Measurements from ENCODE around the gene PHYHD1. TPM values are rescaled to one million over a fixed set of nuclear protein-coding genes. Genes with fewer than 3 reads are reported as not detected.

PHYHD1 gene
- under 1 TPM; 0.47 to 0.63 TPM for total RNA-seq

DNA sequence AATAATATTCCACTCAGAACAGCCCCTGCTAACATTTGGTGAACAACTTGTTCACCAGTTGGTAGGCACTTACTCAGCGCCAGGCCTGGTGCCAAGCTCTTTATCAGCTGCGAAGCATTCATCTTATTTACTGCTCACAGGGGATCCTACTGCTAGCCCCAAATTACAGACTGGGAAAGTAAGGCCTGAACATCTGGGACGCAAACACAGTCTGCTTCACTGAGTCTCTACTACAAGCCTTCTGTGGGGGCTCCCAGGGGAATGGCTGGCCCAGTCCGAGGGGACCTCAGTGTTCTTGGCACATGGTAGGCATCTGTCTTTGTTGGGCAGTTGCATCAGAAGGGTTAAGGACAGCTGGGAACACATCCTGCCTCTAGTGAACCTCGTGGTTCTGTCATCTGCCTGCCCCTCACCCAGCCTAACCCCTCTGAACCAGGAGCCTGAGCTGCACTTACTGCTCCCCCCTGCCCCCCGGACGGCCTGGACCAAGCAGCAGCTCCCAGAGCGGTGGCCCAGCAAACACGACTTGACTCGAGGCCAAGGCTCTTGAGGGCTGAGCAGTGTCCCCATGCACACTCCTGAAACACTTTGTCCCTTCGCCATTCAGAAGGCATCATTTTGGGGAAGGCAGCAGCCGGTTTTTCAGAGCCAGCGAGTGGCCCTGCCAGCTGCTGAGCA, at the start of gene PHYHD1:
Gene PHYHD1 (plus strand): TSS at position 602 of the 678 bp plus-strand sequence. CDS start 1,342 bp downstream, outside the sequence.
- Mint-ChIP-seq H3K27ac (no peak within 1 kb of the TSS), H3K9me3 (ENCODE audit: low read depth) (no peaks in the 10 kb centered on the region), H3K27me3 (no peaks in the 10 kb centered on the region), H3K4me1 (peaks cover 4% of the 10 kb centered on the region), H3K36me3 (peaks cover 6% of the 10 kb centered on the region), H3K4me3 (no peak within 1 kb of the TSS)
- no peak for ATAC-seq
- DNase-seq, result no peak
- CTCF ChIA-PET, result interaction anchor here (0.8 to 2.8 kb wide), 3 partner anchors 10 to 102 kb away, joined by 3 to 10 read pairs (median 3); partner anchors contain the start of gene ENDOG

GRCh38 chr9:128877852-128878251, 42.9 kb upstream of the PHYHD1 start:
- H3K9me3 Mint-ChIP-seq (ENCODE audit: low read depth), result no peaks in the 10 kb centered on the region
- no peak overlapping the region for H3K27ac Mint-ChIP-seq
- H3K4me3 Mint-ChIP-seq, result no peak overlapping the region
- ATAC-seq (no peak), DNase-seq (no peak)
- peaks cover 17% of the 10 kb centered on the region for H3K4me1 Mint-ChIP-seq
- no peaks in the 10 kb centered on the region for H3K27me3 Mint-ChIP-seq
- peaks cover 1% of the 10 kb centered on the region for H3K36me3 Mint-ChIP-seq
- CTCF ChIA-PET, result interaction anchor here (1.1 to 5.2 kb wide), 7 partner anchors 11 to 59 kb away, joined by 3 to 31 read pairs (median 3); partner anchors contain the start of gene ENDOG

GRCh38 chr9:128881884-128882676, 38.7 kb upstream of the PHYHD1 start, which contains the start of the genes KYAT1 and LRRC8A:
TSS of gene KYAT1 (minus strand) at chr9:128881950. CDS start at chr9:128845405, 36,545 bp downstream.
TSS of gene LRRC8A (plus strand) at chr9:128882133. CDS start at chr9:128907165, 25,032 bp downstream.
- H3K36me3 Mint-ChIP-seq, result peaks cover 8% of the 10 kb centered on the region
- CTCF ChIA-PET, result interaction anchor here (0.8 to 3.5 kb wide), 11 partner anchors 10 to 180 kb away, joined by 3 to 23 read pairs (median 4); partner anchors contain the start of genes ENDOG and PKN3
- H3K9me3 Mint-ChIP-seq (ENCODE audit: low read depth), result no peaks in the 10 kb centered on the region
- DNase-seq, result peak; percentile 99
- peaks cover 48% of the 10 kb centered on the region for H3K4me1 Mint-ChIP-seq
- ATAC-seq, result peak; percentile 96
- peak within 1 kb of the TSS; percentile 90 for H3K4me3 Mint-ChIP-seq
- H3K27ac Mint-ChIP-seq, result peak within 1 kb of the TSS; percentile 89
- H3K27me3 Mint-ChIP-seq, result no peaks in the 10 kb centered on the region

DNA sequence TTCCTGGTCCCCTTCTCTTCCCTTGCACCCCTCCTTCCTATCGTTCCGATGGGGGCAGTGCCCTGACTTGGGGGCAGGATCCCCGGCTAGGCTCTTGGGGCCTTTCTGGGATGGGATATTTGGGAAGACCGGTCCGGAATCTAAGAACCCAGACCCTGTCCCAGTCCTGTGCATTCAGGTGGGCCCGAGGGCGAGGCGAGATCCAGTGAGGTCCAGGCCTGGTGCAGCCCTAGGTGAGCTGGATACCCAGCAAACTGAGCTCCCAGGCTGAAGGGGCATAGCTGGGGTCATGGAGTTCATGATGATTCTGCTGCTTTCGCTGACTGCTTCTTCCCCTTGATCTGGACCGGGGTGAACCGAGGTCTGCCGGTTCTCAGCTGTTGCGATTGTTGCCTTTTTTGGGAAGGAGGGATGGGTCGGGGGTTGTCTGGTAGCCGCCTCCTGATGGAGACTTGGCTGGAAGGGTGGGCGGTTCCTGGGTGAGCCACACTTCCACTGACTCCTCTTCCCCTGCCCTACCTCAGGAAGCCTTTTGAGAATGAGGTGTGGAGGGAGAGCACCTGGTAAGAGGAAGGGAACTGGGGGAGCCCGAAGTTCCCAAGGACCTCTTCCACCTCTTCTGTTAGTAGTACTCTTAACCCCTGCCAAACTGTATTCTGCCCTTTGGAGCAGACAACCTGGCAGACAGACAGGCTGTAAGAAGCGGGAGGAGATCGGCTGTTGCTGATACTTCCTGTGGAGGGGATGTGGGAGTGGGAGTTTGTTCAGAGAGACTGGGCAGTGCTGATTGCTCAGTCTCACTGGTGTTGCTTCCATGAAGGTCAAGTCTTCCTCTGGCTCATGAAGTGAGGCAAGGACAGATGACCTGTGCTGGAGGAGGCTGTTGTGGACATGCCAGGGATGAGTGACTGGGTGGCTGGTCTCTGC, 37.8 kb upstream of the PHYHD1 start:
- H3K4me3 Mint-ChIP-seq, result peak overlapping the region; percentile 90
- ATAC-seq (no peak), DNase-seq (peak; percentile 47)
- H3K36me3 Mint-ChIP-seq, result peaks cover 11% of the 10 kb centered on the region
- H3K27me3 Mint-ChIP-seq, result no peaks in the 10 kb centered on the region
- no peaks in the 10 kb centered on the region for H3K9me3 Mint-ChIP-seq (ENCODE audit: low read depth)
- H3K4me1 Mint-ChIP-seq, result peaks cover 48% of the 10 kb centered on the region
- CTCF ChIA-PET, result interaction anchor here (1.1 to 3.5 kb wide), 7 partner anchors 11 to 65 kb away, joined by 3 to 23 read pairs (median 8); partner anchors contain the start of gene ENDOG
- peak overlapping the region; percentile 89 for H3K27ac Mint-ChIP-seq

DNA sequence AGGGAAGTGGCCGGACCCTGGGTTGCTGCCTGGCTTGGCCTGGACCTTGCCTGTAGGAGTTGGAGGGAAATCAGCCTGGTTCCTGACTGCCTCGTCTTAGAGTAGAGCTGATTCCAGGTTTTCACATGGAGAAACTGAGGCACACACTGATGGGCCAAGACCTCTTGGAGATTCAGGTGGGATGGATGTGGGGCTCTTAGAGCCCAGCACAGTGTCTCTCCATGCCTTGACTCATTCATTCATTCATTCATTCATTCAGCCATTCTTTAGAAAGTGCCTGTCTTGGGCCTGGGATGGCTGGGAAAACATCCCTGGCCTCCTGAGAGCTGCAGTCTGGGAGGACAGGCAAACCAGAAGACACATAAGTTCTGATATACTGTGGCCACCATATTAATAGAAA, 36.6 kb upstream of the PHYHD1 start:
- ATAC-seq, result no peak
- no peak for DNase-seq
- Mint-ChIP-seq H3K27ac (peak overlapping the region; percentile 36), H3K4me1 (peaks cover 54% of the 10 kb centered on the region), H3K9me3 (ENCODE audit: low read depth) (no peaks in the 10 kb centered on the region), H3K36me3 (peaks cover 16% of the 10 kb centered on the region), H3K27me3 (no peaks in the 10 kb centered on the region), H3K4me3 (peak overlapping the region; percentile 90)
- CTCF ChIA-PET, result interaction anchor here (0.6 to 3.5 kb wide), 4 partner anchors 9 to 44 kb away, joined by 3 to 23 read pairs (median 4); no protein-coding TSS in a partner anchor

GRCh38 chr9:128885376-128885775, 35.4 kb upstream of the PHYHD1 start:
- Mint-ChIP-seq H3K27me3 (no peaks in the 10 kb centered on the region), H3K36me3 (peaks cover 16% of the 10 kb centered on the region), H3K4me1 (peaks cover 47% of the 10 kb centered on the region), H3K27ac (no peak overlapping the region), H3K4me3 (no peak overlapping the region), H3K9me3 (ENCODE audit: low read depth) (no peaks in the 10 kb centered on the region)
- ATAC-seq (no peak), DNase-seq (no peak)
- CTCF ChIA-PET, result interaction anchor here (1.4 to 1.7 kb wide), 2 partner anchors 11 to 13 kb away, joined by 4 to 5 read pairs; no protein-coding TSS in a partner anchor

GRCh38 chr9:128885798-128886197, 35.0 kb upstream of the PHYHD1 start:
- no peak for ATAC-seq
- no peaks in the 10 kb centered on the region for H3K9me3 Mint-ChIP-seq (ENCODE audit: low read depth)
- H3K27me3 Mint-ChIP-seq, result no peaks in the 10 kb centered on the region
- peaks cover 44% of the 10 kb centered on the region for H3K4me1 Mint-ChIP-seq
- no peak overlapping the region for H3K4me3 Mint-ChIP-seq
- CTCF ChIA-PET, result interaction anchor here (1.7 kb wide), 1 partner anchor 10 kb away, joined by 5 read pairs; no protein-coding TSS in a partner anchor
- no peak overlapping the region for H3K27ac Mint-ChIP-seq
- DNase-seq, result no peak
- H3K36me3 Mint-ChIP-seq, result peaks cover 19% of the 10 kb centered on the region

GRCh38 chr9:128886211-128886891, 34.4 kb upstream of the PHYHD1 start:
- ATAC-seq (no peak), DNase-seq (no peak)
- no peaks in the 10 kb centered on the region for H3K9me3 Mint-ChIP-seq (ENCODE audit: low read depth)
- H3K27ac Mint-ChIP-seq, result peak overlapping the region; percentile 24
- H3K27me3 Mint-ChIP-seq, result no peaks in the 10 kb centered on the region
- H3K4me1 Mint-ChIP-seq, result peaks cover 42% of the 10 kb centered on the region
- H3K36me3 Mint-ChIP-seq, result peaks cover 19% of the 10 kb centered on the region
- no peak overlapping the region for H3K4me3 Mint-ChIP-seq
- CTCF ChIA-PET, result no interaction called here

GRCh38 chr9:128887049-128887448, 33.7 kb upstream of the PHYHD1 start:
- Mint-ChIP-seq H3K4me1 (peaks cover 47% of the 10 kb centered on the region), H3K27ac (no peak overlapping the region), H3K4me3 (no peak overlapping the region), H3K27me3 (no peaks in the 10 kb centered on the region), H3K36me3 (peaks cover 22% of the 10 kb centered on the region), H3K9me3 (ENCODE audit: low read depth) (no peaks in the 10 kb centered on the region)
- no peak for ATAC-seq
- no peak for DNase-seq
- CTCF ChIA-PET, result interaction anchor here (1.0 kb wide), 1 partner anchor 15 kb away, joined by 3 read pairs; no protein-coding TSS in a partner anchor

DNA sequence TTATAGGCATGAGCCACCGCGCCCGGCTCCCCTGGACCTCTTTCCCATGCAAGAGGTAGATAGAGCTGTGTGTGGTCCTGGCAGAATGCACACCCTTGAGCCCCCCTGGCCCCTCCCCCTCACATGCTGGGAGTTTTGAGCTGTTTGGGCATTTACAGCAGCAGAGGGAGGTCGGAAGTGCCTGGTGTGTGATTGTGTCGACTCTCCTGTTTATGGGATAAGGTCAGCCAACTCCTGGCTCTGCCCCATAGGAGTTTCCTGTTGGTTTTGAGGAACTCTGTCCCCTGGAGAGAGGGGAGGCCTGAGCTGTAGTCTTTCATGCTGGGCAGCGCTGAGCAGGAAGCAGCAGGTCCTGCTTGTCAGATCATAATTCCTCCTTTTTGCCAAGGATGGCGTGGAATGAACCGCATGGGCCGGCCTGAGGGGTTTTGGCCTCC, 32.9 kb upstream of the PHYHD1 start:
- no peaks in the 10 kb centered on the region for H3K9me3 Mint-ChIP-seq (ENCODE audit: low read depth)
- no peaks in the 10 kb centered on the region for H3K27me3 Mint-ChIP-seq
- CTCF ChIA-PET, result interaction anchor here (1.0 to 2.2 kb wide), 3 partner anchors 14 to 41 kb away, joined by 3 to 7 read pairs (median 3); no protein-coding TSS in a partner anchor
- DNase-seq (no peak), ATAC-seq (no peak)
- peaks cover 22% of the 10 kb centered on the region for H3K36me3 Mint-ChIP-seq
- no peak overlapping the region for H3K4me3 Mint-ChIP-seq
- peaks cover 51% of the 10 kb centered on the region for H3K4me1 Mint-ChIP-seq
- H3K27ac Mint-ChIP-seq, result no peak overlapping the region

- CTCF ChIA-PET, result interaction anchor here (0.9 to 1.5 kb wide), 2 partner anchors 28 to 36 kb away, joined by 4 read pairs; no protein-coding TSS in a partner anchor
- peaks cover 48% of the 10 kb centered on the region for H3K4me1 Mint-ChIP-seq
- peaks cover 27% of the 10 kb centered on the region for H3K36me3 Mint-ChIP-seq
- ATAC-seq (no peak), DNase-seq (no peak)
- no peaks in the 10 kb centered on the region for H3K27me3 Mint-ChIP-seq
- H3K4me3 Mint-ChIP-seq, result no peak overlapping the region
- no peaks in the 10 kb centered on the region for H3K9me3 Mint-ChIP-seq (ENCODE audit: low read depth)
- H3K27ac Mint-ChIP-seq, result peak overlapping the region; percentile 46
Observed at GRCh38 chr9:128891321-128892220, 29.2 kb upstream of the PHYHD1 start.
